ENCODE data around the gene SLC41A3. TPM values are rescaled to one million over a fixed set of nuclear protein-coding genes. Genes with fewer than 3 reads are reported as not detected.
"Not testable (repeated sequence)": the region's sequence is repeated elsewhere in the genome, so short reads cannot be mapped to it uniquely, and the experiment has no call there.

Gene SLC41A3
- total RNA-seq, 2 experiments from 2014 or later = 32.2 to 32.4 TPM

DNA sequence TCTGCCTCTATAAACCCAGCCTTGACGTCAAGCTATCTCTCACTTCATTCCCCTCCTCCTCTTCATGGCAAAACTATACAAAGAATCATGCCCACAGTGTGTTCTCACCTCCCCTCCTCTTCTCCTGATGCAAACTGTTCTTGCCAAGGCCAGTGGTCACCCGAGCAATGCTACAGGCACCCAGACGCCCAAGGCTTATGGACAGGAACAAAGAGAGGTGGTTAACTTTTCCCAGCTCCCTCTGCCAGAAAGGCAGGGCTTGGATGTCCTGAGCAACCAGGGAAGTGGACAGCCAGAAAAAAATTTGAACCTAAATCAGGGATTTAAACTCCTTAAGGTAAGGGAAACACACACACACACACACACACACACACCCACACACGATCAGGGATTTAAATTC lies 5.1 kb downstream of the SLC41A3 start:
- POLR2A ChIA-PET = no interaction called here
- no peak for DNase-seq
- H3K36me3 Mint-ChIP-seq = peaks cover 8% of the 10 kb centered on the region
- no peaks in the 10 kb centered on the region for H3K9me3 Mint-ChIP-seq
- ATAC-seq (ENCODE audit: low read depth) = no peak
- no peak overlapping the region for H3K4me3 Mint-ChIP-seq
- H3K4me1 Mint-ChIP-seq = peaks cover 4% of the 10 kb centered on the region
- H3K27me3 Mint-ChIP-seq = no peaks in the 10 kb centered on the region
- H3K27ac Mint-ChIP-seq = no peak overlapping the region

DNA sequence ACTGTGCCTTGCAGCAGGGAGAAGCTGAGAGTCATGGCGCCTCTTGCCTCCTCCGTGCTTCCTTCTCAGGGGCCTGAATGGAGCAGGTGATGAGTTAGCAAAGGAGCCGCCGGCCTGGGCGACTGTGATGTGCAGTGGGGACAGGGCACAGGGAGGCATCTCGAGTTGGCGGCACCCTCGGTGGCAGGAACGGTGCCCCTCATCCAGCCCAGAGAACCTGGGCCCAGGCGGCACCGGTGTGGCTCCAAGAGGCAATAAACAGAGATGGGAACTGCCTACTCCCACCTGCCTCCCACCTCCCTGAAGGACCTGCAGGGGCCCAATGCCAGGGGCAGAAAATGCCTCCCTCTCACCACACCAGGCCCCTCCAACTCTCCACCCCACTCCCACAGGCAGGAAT lies 6.2 kb downstream of the SLC41A3 start:
- POLR2A ChIA-PET = no interaction called here
- DNase-seq (no peak), ATAC-seq (ENCODE audit: low read depth) (no peak)
- Mint-ChIP-seq H3K4me1 (no peaks in the 10 kb centered on the region), H3K36me3 (peaks cover 11% of the 10 kb centered on the region), H3K27me3 (no peaks in the 10 kb centered on the region), H3K9me3 (peaks cover 4% of the 10 kb centered on the region), H3K4me3 (no peak overlapping the region), H3K27ac (no peak overlapping the region)

DNA sequence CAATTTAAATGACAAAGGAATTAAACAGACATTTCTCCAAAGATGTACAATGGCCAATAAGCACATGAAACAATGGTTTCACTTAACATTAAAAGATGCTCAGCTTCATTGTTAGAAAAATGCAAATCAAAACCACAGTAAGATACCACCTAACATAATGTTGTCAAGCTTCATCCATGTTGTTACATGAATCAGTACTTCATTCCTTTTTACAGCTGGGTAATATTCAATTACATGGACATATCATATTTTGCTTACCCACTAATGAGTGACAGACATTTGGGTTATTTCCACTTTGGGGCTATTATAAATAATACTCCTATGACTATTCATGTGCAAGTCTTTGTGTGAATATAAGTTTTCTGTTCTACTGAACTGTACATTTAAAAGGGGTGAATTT lies 7.8 kb downstream of the SLC41A3 start:
- ATAC-seq (ENCODE audit: low read depth) (no peak), DNase-seq (no peak)
- Mint-ChIP-seq H3K27me3 (no peaks in the 10 kb centered on the region), H3K36me3 (peaks cover 13% of the 10 kb centered on the region), H3K4me1 (no peaks in the 10 kb centered on the region), H3K27ac (no peak overlapping the region), H3K9me3 (peaks cover 5% of the 10 kb centered on the region), H3K4me3 (no peak overlapping the region)
- POLR2A ChIA-PET = no interaction called here

DNA sequence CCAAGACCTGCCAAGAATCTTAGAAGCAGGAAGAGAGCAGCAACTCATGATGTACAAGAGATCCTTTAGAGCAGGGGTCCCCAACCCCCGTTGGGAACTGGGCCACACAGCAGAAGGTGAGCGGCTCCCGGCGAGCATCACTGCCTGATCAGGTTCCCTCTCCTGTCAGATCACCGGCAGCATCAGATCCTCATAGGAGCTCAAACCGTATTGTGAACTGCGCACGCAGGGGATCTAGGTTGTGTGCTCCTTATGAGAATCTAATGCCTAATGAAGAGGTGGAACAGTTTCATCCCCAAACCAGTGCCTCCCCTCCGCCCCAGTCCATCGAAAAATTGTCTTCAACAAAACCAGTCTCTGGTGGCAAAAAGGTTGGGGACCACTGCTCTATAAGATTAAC lies 13.8 kb downstream of the SLC41A3 start:
- no peak for ATAC-seq (ENCODE audit: low read depth)
- POLR2A ChIA-PET = no interaction called here

DNA sequence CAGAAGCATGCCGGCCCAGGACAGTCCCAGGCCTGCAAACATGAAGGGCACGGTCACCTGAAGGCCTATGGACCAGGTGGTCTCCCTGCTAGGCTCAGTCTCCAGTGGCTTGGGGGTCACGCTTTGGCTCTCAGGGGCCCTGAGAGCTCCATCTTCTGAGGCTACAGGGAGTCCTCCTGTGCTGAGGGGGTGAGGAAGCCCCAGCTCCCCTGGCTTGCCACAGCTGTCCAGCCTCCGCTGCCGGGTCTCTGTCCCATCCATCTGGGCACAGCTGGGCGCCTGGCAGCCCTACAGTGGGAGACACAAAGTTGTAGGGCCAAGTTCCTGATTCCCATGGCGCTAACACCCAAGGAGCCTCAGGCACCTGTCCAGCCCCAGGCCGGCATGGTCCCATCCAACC lies 16.0 kb downstream of the SLC41A3 start:
- ATAC-seq (ENCODE audit: low read depth) = no peak
- peaks cover 7% of the 10 kb centered on the region for H3K36me3 Mint-ChIP-seq
- H3K27ac Mint-ChIP-seq = no peak overlapping the region
- POLR2A ChIA-PET = no interaction called here
- H3K9me3 Mint-ChIP-seq = peaks cover 4% of the 10 kb centered on the region
- no peaks in the 10 kb centered on the region for H3K27me3 Mint-ChIP-seq
- no peak for DNase-seq
- H3K4me3 Mint-ChIP-seq = no peak overlapping the region
- peaks cover 12% of the 10 kb centered on the region for H3K4me1 Mint-ChIP-seq

More for the DNA sequence above, 13.8 kb downstream of the SLC41A3 start:
- Mint-ChIP-seq H3K4me3 (no peak overlapping the region), H3K27ac (no peak overlapping the region), H3K4me1 (no peaks in the 10 kb centered on the region), H3K9me3 (peaks cover 5% of the 10 kb centered on the region), H3K36me3 (peaks cover 8% of the 10 kb centered on the region), H3K27me3 (no peaks in the 10 kb centered on the region)
- DNase-seq = no peak

DNA sequence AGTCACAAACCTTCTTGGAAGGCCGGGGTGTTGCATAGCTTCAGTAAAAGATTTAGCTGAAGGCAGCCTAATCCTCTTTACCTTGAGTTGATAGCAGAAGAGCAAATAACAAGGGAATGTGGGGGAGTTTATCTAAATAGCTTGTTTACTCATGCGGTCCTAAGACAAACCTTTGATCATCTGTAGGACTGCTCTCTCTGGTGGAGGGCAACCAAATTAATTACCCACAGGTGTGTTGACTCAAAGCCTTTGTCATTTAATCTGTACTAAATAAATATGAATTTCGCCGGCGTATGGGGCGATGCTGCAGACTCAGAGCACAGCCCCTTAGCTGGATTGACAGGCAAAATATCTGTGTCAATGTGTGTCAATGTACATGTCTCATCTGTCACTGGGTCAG lies 17.2 kb downstream of the SLC41A3 start:
- H3K27ac Mint-ChIP-seq; DNase-seq; H3K9me3 Mint-ChIP-seq; ATAC-seq (ENCODE audit: low read depth); POLR2A ChIA-PET; H3K27me3 Mint-ChIP-seq; H3K4me3 Mint-ChIP-seq; H3K36me3 Mint-ChIP-seq: not testable (repeated sequence)
- H3K4me1 Mint-ChIP-seq = peaks cover 12% of the 10 kb centered on the region

DNA sequence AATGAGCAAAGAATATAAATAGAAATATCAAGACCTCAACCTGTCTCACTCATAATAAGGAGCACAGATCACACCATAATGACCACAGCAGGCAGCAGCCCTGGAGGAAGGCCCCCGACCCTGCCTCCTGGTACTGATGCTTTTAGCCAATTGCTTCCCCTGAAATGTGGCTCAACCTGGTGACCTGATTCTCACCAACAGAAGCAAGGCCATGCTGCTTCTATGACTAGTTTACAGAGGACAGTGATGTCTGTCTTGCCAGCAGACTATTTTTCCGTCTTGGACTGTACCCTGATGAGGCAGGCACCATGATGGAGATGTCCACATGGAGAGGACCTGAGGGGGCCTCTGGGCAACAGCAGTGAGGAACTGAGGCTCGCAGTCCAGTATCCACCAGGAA lies 18.0 kb downstream of the SLC41A3 start:
- Mint-ChIP-seq H3K36me3 (peaks cover 3% of the 10 kb centered on the region), H3K4me3 (no peak overlapping the region), H3K27ac (no peak overlapping the region), H3K27me3 (no peaks in the 10 kb centered on the region), H3K9me3 (peaks cover 1% of the 10 kb centered on the region), H3K4me1 (peaks cover 12% of the 10 kb centered on the region)
- POLR2A ChIA-PET = no interaction called here
- DNase-seq = no peak
- no peak for ATAC-seq (ENCODE audit: low read depth)

DNA sequence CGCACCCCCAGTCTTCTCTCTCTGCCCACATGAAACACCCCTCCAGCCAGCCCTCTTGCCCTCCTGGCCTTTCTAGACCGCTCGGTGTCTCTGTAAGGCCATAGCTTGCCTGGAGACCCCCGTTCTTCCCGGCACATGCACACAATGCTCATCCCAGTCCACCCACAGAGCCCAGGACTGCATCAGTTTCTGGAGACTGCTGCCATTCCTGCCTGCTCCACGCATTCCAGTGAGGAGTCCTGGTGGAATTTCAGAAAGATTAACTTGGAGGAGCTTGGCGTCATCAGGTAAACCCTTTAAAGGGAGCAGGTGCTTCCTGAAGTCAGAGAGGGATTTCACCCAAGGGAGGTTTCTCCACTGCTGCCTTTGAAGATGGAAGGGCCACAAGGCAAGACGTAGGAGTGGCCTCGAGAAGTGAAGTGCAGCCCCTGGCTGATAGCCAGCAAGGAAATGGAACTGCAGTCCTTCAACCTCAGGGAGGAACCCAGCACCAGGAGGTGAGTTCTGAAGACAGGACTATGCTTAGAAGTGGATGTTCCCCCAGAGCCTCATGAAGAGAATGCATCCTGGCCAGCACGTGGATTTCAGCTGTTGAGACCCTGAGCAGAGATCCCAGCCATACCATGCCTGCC lies 19.2 kb downstream of the SLC41A3 start:
- no peak for DNase-seq
- peaks cover 12% of the 10 kb centered on the region for H3K4me1 Mint-ChIP-seq
- no peaks in the 10 kb centered on the region for H3K27me3 Mint-ChIP-seq
- H3K9me3 Mint-ChIP-seq = peaks cover 1% of the 10 kb centered on the region
- ATAC-seq (ENCODE audit: low read depth) = no peak
- H3K4me3 Mint-ChIP-seq = no peak overlapping the region
- POLR2A ChIA-PET = no interaction called here
- peaks cover 3% of the 10 kb centered on the region for H3K36me3 Mint-ChIP-seq
- H3K27ac Mint-ChIP-seq = no peak overlapping the region

DNA sequence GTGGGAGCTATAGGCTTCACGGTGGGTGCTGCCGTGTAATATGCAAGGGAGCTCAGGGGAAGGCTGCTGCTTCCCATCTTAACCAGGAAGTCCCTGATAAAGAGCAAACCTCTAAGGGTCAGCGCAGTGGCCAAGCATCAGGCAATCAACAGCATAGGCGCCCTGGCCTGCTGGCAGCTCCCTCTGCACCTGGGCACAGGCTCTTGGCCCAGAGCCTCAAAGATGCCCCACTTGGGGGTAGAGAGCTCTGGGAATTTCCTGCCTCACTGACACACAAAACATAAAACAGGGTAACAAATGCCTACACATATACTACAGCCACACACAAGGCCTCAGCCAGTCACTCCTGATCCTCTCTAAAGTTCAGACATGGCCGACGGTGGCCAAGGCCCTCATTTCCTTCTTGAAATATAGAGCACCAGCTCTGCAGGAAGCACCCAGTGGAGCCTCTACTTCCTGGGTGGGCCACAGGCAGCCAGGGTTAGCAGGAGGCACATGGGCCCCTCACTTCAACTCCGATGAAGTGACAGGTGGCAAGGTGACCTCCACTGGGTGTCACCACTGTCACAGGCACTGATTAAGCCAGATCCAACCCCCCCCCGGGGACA lies 20.5 kb downstream of the SLC41A3 start:
- Mint-ChIP-seq H3K4me3 (peak overlapping the region; percentile 13), H3K4me1 (peaks cover 12% of the 10 kb centered on the region), H3K27me3 (no peaks in the 10 kb centered on the region), H3K36me3 (peaks cover 3% of the 10 kb centered on the region), H3K9me3 (peaks cover 1% of the 10 kb centered on the region), H3K27ac (peak overlapping the region; percentile 89)
- POLR2A ChIA-PET = interaction anchor here (0.8 kb wide), 1 partner anchor 10 kb away, joined by 3 read pairs; no protein-coding TSS in a partner anchor
- DNase-seq (no peak), ATAC-seq (ENCODE audit: low read depth) (peak; percentile 65)

DNA sequence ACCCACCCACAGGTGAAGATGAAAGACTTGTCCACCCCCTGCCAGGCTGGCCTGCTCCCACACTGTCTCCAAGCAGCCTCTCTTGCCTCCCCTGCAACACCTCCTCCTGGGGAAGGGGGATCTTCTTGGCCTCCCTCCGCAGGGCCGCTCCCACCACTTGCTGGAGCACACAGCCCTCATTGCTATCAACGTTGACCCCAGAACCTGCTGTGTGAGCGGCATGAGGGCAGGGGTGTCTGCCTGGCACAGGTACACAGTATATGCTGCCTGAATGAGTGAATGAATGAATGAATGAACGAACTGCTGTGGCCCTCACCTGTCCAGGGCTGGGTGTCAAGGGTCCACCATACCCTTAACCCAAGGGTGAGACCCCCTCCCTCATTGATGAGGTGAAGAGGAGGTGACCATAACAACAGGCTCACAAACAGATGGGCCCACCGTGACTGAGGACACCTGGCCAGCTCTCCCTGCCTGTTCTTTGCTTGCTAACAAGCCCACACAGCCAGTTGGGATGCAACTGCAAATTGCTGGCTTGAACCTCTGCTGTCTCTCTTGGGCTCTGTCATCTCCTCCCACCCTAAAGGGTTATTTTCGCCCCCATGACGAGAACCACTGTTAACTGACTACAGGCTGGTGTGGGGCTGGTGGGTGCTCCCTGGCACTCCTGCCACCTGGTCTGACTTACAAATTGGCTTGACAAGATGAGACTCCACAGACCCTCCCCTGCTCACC lies 22.5 kb downstream of the SLC41A3 start:
- POLR2A ChIA-PET = no interaction called here
- DNase-seq = no peak
- Mint-ChIP-seq H3K27me3 (no peaks in the 10 kb centered on the region), H3K27ac (no peak overlapping the region), H3K4me3 (no peak overlapping the region), H3K9me3 (peaks cover 1% of the 10 kb centered on the region), H3K4me1 (peaks cover 12% of the 10 kb centered on the region), H3K36me3 (peaks cover 3% of the 10 kb centered on the region)
- ATAC-seq (ENCODE audit: low read depth) = no peak

DNA sequence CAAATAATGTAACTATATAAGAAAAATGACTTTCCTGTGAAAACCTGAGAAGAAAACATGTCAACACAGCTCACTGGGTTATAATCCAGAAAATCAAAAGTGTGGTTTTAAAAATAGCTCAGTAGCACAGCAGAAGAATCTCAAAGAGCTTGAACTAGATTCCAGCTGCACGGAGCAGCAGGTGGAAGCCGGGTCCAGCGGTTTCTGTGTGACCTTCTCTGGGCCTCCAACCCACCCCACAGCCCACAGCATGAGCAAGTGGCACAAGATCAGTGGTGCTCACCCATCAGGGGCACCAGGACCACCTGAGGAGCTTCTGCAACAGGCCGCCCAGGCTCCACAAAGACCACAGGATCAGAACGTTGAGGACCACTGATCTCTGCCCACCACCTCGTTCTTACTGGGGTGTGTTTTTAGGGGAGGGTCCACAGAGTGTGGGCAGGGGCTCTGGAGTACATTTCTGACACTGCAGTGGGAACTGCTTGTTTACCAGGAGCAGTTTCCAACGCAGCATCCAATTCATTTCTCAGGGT lies 23.2 kb downstream of the SLC41A3 start:
- Mint-ChIP-seq H3K36me3 (peaks cover 3% of the 10 kb centered on the region), H3K4me1 (peaks cover 12% of the 10 kb centered on the region), H3K27ac (no peak overlapping the region), H3K4me3 (no peak overlapping the region), H3K9me3 (peaks cover 1% of the 10 kb centered on the region), H3K27me3 (no peaks in the 10 kb centered on the region)
- DNase-seq = no peak
- ATAC-seq (ENCODE audit: low read depth) = no peak
- POLR2A ChIA-PET = no interaction called here

DNA sequence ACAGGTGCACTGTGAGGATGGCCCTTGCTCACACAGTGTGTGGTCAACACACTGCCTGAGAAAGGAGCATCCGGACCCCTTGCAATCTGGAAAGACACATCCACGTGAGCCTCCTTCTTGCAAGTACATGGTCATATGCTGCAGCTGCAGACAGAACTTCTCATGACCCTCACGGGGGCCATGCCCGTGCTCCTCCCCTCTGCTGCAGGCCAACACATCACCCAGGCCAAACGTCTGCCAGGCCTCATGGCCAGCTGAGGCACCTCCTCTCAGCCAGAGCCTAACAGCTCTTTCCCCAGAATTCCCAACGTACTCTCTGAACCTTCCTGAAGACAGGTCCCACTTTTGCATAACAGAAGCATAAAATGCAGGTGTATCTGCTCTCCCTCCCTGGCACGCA lies 25.3 kb downstream of the SLC41A3 start:
- Mint-ChIP-seq H3K9me3 (peaks cover 1% of the 10 kb centered on the region), H3K4me1 (peaks cover 5% of the 10 kb centered on the region), H3K27ac (no peak overlapping the region), H3K4me3 (no peak overlapping the region), H3K36me3 (peaks cover 3% of the 10 kb centered on the region), H3K27me3 (no peaks in the 10 kb centered on the region)
- DNase-seq = no peak
- POLR2A ChIA-PET = no interaction called here
- ATAC-seq (ENCODE audit: low read depth) = no peak

DNA sequence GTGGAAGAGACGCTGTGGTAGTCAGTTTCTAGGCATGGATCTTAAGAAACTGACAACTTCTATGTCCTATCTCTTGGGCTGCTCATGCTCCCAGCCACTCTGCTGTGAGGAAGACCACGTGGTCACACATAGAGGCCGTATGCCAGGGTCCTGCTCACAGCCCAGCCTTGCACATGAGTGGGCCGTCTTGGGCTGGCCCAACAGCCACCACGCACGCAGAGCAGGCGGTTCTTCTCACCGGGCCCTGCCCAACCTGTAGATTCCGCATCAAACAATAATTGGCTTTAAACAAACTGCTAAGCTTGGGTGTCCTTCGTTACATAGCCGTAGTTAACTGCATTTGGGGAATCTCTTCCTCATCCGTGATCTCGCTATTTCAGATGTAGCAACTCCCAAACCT lies 26.0 kb downstream of the SLC41A3 start:
- Mint-ChIP-seq H3K27ac (no peak overlapping the region), H3K36me3 (no peaks in the 10 kb centered on the region), H3K4me3 (no peak overlapping the region), H3K4me1 (no peaks in the 10 kb centered on the region), H3K9me3 (no peaks in the 10 kb centered on the region), H3K27me3 (no peaks in the 10 kb centered on the region)
- POLR2A ChIA-PET = no interaction called here
- no peak for DNase-seq
- no peak for ATAC-seq (ENCODE audit: low read depth)

DNA sequence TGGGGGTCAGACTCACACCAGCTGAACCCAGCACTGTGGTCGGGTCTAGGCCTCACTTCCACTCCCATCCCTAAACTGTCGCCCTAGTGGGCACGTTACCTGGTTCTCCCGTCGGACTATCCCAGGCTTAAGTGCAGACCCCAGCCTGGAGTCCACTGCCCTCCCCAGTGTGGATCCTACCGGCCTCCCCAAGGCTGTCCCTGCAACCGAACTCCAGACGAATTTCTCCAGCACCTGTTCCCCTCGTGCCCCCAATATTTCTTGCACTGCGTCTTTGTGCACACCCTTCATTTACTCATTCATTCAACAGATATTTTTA lies 26.5 kb downstream of the SLC41A3 start:
- no peak overlapping the region for H3K27ac Mint-ChIP-seq
- POLR2A ChIA-PET = no interaction called here

More for the DNA sequence above, 26.5 kb downstream of the SLC41A3 start:
- Mint-ChIP-seq H3K4me1 (peaks cover 4% of the 10 kb centered on the region), H3K36me3 (no peaks in the 10 kb centered on the region), H3K27me3 (no peaks in the 10 kb centered on the region), H3K9me3 (no peaks in the 10 kb centered on the region), H3K4me3 (no peak overlapping the region)
- DNase-seq = no peak
- ATAC-seq (ENCODE audit: low read depth) = no peak
